DMS79 (cell line): Measurements from ENCODE around the gene ANKRD23.
"Not testable (repeated sequence)": the region's sequence is repeated elsewhere in the genome, so short reads cannot be mapped to it uniquely, and the experiment has no call there.

Source experiments
- DNase-seq: peaks from one replicate; lab custom pipeline; 2025; lab: John Stamatoyannopoulos, UW

Gene ANKRD23

GRCh38 chr2:96796497-96796896 lies 47.3 kb downstream of the ANKRD23 start:
- DNase-seq = not testable (repeated sequence)

DNA sequence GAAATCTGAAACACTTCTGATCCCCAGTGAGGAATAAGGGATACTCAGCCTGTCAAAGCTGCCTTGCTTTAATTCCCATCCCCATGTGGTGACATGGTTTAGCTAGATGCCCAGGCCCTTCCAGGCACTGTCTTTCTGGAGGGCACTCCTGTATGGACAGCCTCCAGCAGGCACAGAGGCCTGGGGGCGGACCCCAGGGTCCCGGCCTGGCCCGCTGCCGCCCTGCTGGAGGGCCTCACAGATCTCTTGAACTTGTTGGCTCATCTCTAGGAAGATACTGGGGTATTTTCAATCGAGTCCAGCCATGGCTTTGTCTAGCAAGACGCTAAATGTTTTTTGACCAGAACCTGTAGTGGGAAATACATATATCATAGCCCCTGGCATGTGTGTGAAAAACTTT lies 48.7 kb downstream of the ANKRD23 start:
- DNase-seq = no peak

DNA sequence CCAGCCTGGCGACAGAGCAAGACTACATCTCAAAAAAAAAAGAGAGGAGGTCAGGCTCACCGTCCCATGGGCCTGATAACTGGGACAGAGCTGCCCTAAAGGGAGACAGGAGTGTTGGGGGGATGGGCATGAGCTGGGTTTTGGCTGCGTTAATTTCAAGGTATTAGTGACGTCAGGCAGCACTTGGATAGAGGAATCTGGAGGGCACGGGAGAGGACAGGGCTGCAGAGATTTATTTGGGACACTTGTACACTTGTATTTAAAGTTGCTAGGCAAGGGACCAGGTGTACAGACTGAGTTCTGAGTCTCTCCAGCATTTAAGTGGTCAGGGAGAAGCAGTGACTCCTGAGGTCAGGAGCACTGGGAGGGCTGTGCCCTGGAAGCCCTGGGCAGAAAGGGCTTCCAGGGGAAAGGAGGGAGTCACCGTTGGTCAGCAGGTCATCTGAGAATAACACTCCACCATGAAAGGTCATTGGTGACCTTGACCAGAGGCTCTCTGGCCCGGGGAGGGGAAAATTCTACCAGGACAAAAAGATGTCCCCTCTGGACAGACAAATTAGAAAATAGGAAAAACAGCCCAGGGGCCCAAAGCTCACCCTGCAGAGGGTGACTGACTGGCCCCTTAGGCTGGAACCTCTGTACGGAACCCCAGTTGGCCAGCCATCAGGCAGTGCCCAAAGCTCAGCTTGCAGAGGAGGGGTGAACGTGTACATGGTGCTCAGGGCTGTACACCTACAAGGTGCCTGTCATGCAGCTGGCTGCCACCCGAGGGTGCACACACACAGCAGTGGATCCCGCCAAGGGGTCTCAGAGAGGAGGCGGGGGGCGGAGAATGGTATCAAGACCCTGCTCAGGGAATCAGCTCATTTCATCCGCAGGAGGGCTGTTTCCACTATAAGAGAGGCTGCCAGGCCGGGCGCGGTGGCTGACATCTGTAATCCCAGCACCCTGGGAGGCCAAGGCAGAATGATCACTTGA lies 50.8 kb downstream of the ANKRD23 start:
- DNase-seq = no peak

- DNase-seq = no peak
Measured at GRCh38 chr2:96789245-96789617, 54.6 kb downstream of the ANKRD23 start.

GRCh38 chr2:96788442-96789244 lies 55.2 kb downstream of the ANKRD23 start:
- DNase-seq = no peak
